Fibroblast of pulmonary artery (primary cell): ENCODE results near the gene UBE2E2.

Experiments
- DNase-seq: peaks from one replicate; pipeline ENCODE4 v3.0.0-alpha.2; 2010; ENCODE audit warnings: low read depth
- H3K4me3 ChIP-seq: replicated peaks from 2 replicates; pipeline ENCODE4 v1.5.1; 2011; ENCODE audit warnings: low read depth, mild to moderate bottlenecking, control low read depth, low read length, moderate library complexity
- CTCF ChIP-seq: IDR thresholded peaks from 2 replicates; pipeline ENCODE4 v1.5.1; 2011; ENCODE audit warnings: mild to moderate bottlenecking, control low read depth, low read length, inconsistent platforms; ENCODE audit errors: missing control alignments

UBE2E2 gene

GRCh38 chr3:23189187-23189586, 13.9 kb upstream of the UBE2E2 start:
- DNase-seq: no peak
- no peak overlapping the region for H3K4me3 ChIP-seq
- TF ChIP-seq CTCF: no peak

- TF ChIP-seq CTCF: no peak
- H3K4me3 ChIP-seq: no peak overlapping the region
- no peak for DNase-seq
Measured at GRCh38 chr3:23192816-23193215, 10.3 kb upstream of the UBE2E2 start.

GRCh38 chr3:23193831-23194230, 9.3 kb upstream of the UBE2E2 start:
- DNase-seq: no peak
- no peak overlapping the region for H3K4me3 ChIP-seq
- no peak for TF ChIP-seq CTCF

GRCh38 chr3:23198801-23199200, 4.3 kb upstream of the UBE2E2 start:
- no peak for TF ChIP-seq CTCF
- no peak overlapping the region for H3K4me3 ChIP-seq
- no peak for DNase-seq

- DNase-seq: no peak
- H3K4me3 ChIP-seq: no peak overlapping the region
- no peak for TF ChIP-seq CTCF
Measured at GRCh38 chr3:23199649-23200048, 3.5 kb upstream of the UBE2E2 start.

- no peak for TF ChIP-seq CTCF
- peak; percentile 39 for DNase-seq
- no peak overlapping the region for H3K4me3 ChIP-seq
Measured at GRCh38 chr3:23201154-23201838, 1.8 kb upstream of the UBE2E2 start.

- H3K4me3 ChIP-seq: peak overlapping the region; percentile 89
- TF ChIP-seq CTCF: no peak
- peak; percentile 25 for DNase-seq
Measured at GRCh38 chr3:23202203-23202920, 765 bp upstream of the UBE2E2 start.
